ENCODE results near the gene MMP25. TPM values are rescaled to one million over a fixed set of nuclear protein-coding genes. Genes with fewer than 3 reads are reported as not detected.

The MMP25 gene
- polyA plus RNA-seq, 3 donors, result 0.71 to 26.6 (median 2.6) TPM

DNA sequence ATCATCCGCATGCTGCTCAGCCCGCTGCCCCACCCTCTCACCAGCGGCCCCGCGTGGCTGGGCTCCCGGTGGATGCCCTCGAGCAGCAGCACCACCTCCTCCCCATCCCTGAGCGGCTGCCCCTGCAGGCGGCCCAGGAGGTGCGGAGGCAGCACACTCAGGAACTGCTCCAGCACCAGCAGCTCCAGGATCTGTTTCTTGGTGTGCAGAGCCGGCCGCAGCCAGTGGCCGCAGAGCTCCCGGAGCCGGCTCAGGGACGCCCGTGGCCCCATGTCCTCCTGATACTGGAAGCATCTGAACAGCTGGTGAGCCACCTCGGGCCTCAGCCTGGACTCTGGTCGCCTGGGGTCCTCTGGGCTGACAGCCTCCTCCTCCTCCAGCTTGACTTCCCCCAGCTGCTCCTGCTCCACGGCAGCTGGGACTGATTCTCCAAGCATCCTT lies 46.2 kb downstream of the MMP25 start:
- no peaks in the 10 kb centered on the region for H3K36me3 ChIP-seq (replicated peaks in 1 of 2; ENCODE audit: control insufficient read depth in 1 of 2, insufficient read depth in 2 of 2, low read length in 2 of 2)
- peaks cover 0 to 5% (median 0%) of the 10 kb centered on the region in 3 donors for H3K27me3 Mint-ChIP-seq (ENCODE audit: low read depth in 3 of 3)
- peaks cover 32% of the 10 kb centered on the region for H3K4me1 Mint-ChIP-seq
- no peaks in the 10 kb centered on the region for H3K9me3 Mint-ChIP-seq
- no peak overlapping the region for H3K4me3 Mint-ChIP-seq
- no peak overlapping the region for H3K27ac ChIP-seq (ENCODE audit: low read depth in 1 of 2, low read length in 2 of 2)
- intact Hi-C loops (cut with micrococcal nuclease), result no loop called here
- no peak overlapping the region for H3K4me3 ChIP-seq (replicated peaks in 1 of 3; ENCODE audit: low read depth in 2 of 3, low read length in 3 of 3)
- H3K27ac Mint-ChIP-seq, result peak overlapping the region in 1 of 7 donors; percentile 54
- no peaks in the 10 kb centered on the region for H4K20me1 ChIP-seq (ENCODE audit: insufficient read depth, low read length)
- peaks cover 28 to 30% of the 10 kb centered on the region in 2 donors for H3K4me1 ChIP-seq (ENCODE audit: control insufficient read depth in 1 of 2, insufficient read depth in 2 of 2, low read length in 2 of 2)
- 95% methylated on average over 20 of the region's 20 CpGs for WGBS (ENCODE audit: insufficient coverage)
- no peaks in the 10 kb centered on the region for H3K79me2 ChIP-seq (ENCODE audit: insufficient read depth, low read length)
- no peaks in the 10 kb centered on the region for H3K36me3 Mint-ChIP-seq
- TF ChIP-seq, protein P1, sequence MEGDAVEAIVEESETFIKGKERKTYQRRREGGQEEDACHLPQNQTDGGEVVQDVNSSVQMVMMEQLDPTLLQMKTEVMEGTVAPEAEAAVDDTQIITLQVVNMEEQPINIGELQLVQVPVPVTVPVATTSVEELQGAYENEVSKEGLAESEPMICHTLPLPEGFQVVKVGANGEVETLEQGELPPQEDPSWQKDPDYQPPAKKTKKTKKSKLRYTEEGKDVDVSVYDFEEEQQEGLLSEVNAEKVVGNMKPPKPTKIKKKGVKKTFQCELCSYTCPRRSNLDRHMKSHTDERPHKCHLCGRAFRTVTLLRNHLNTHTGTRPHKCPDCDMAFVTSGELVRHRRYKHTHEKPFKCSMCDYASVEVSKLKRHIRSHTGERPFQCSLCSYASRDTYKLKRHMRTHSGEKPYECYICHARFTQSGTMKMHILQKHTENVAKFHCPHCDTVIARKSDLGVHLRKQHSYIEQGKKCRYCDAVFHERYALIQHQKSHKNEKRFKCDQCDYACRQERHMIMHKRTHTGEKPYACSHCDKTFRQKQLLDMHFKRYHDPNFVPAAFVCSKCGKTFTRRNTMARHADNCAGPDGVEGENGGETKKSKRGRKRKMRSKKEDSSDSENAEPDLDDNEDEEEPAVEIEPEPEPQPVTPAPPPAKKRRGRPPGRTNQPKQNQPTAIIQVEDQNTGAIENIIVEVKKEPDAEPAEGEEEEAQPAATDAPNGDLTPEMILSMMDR (IDR thresholded peaks at IDR 0.05), result no peak
- no peak overlapping the region for H2AFZ ChIP-seq (ENCODE audit: insufficient read depth, low read depth, low read length, poor library complexity, severe bottlenecking)
- H3K27me3 ChIP-seq (ENCODE audit: control insufficient read depth in 2 of 2, insufficient read depth in 2 of 2, low read length in 2 of 2), result no peaks in the 10 kb centered on the region
- H3K9ac ChIP-seq (ENCODE audit: insufficient read depth, low read length, poor library complexity, severe bottlenecking), result no peak overlapping the region
- H3K9me3 ChIP-seq (replicated peaks in 1 of 2; ENCODE audit: control insufficient read depth in 1 of 2, insufficient read depth in 1 of 2, low read length in 2 of 2), result no peaks in the 10 kb centered on the region
- no peak for DNase-seq
- H3K4me2 ChIP-seq (replicated peaks; ENCODE audit: extremely low read depth, low read length, poor library complexity, severe bottlenecking), result no peak overlapping the region

- TF ChIP-seq, protein P1 (IDR thresholded peaks at IDR 0.05), result peak; percentile 62
- Histone ChIP-seq H4K20me1 (ENCODE audit: insufficient read depth, low read length) (no peaks in the 10 kb centered on the region), H3K9ac (ENCODE audit: insufficient read depth, low read length, poor library complexity, severe bottlenecking) (no peak overlapping the region), H3K27ac (ENCODE audit: low read depth in 1 of 2, low read length in 2 of 2) (no peak overlapping the region), H3K27me3 (ENCODE audit: control insufficient read depth in 2 of 2, insufficient read depth in 2 of 2, low read length in 2 of 2) (no peaks in the 10 kb centered on the region), H3K4me1 (ENCODE audit: control insufficient read depth in 1 of 2, insufficient read depth in 2 of 2, low read length in 2 of 2) (peaks cover 24 to 25% of the 10 kb centered on the region in 2 donors), H3K9me3 (replicated peaks in 1 of 2; ENCODE audit: control insufficient read depth in 1 of 2, insufficient read depth in 1 of 2, low read length in 2 of 2) (no peaks in the 10 kb centered on the region), H3K4me3 (replicated peaks in 1 of 3; ENCODE audit: low read depth in 2 of 3, low read length in 3 of 3) (no peak overlapping the region), H2AFZ (ENCODE audit: insufficient read depth, low read depth, low read length, poor library complexity, severe bottlenecking) (no peak overlapping the region), H3K4me2 (replicated peaks; ENCODE audit: extremely low read depth, low read length, poor library complexity, severe bottlenecking) (no peak overlapping the region), H3K36me3 (replicated peaks in 1 of 2; ENCODE audit: control insufficient read depth in 1 of 2, insufficient read depth in 2 of 2, low read length in 2 of 2) (no peaks in the 10 kb centered on the region), H3K79me2 (ENCODE audit: insufficient read depth, low read length) (no peaks in the 10 kb centered on the region)
- H3K9me3 Mint-ChIP-seq, result no peaks in the 10 kb centered on the region
- peaks cover 8 to 12% (median 9%) of the 10 kb centered on the region in 3 donors for H3K27me3 Mint-ChIP-seq (ENCODE audit: low read depth in 3 of 3)
- DNase-seq, result peak; percentile 40 to 56 (median 52)
- WGBS (ENCODE audit: insufficient coverage), result 94% methylated on average over 10 of the region's 22 CpGs
- H3K27ac Mint-ChIP-seq, result peak overlapping the region in 2 of 7 donors; percentile 15 to 48
- no peak overlapping the region for H3K4me3 Mint-ChIP-seq
- H3K4me1 Mint-ChIP-seq, result peaks cover 26% of the 10 kb centered on the region
- no peaks in the 10 kb centered on the region for H3K36me3 Mint-ChIP-seq
- intact Hi-C loops (cut with micrococcal nuclease), result no loop called here
Observed at GRCh38 chr16:3094289-3095027, 48.1 kb downstream of the MMP25 start.
